DLD1 (cell line): ENCODE data around the gene RNF181.
"Not testable (repeated sequence)": the region's sequence is repeated elsewhere in the genome, so short reads cannot be mapped to it uniquely, and the experiment has no call there.

Experiments used
- in situ Hi-C: cut with HindIII; loops from 2 replicates; pipeline ENCODE4 v1.10.0; 2017; ENCODE audit warnings: low sequenced_read_pairs

The RNF181 gene

DNA sequence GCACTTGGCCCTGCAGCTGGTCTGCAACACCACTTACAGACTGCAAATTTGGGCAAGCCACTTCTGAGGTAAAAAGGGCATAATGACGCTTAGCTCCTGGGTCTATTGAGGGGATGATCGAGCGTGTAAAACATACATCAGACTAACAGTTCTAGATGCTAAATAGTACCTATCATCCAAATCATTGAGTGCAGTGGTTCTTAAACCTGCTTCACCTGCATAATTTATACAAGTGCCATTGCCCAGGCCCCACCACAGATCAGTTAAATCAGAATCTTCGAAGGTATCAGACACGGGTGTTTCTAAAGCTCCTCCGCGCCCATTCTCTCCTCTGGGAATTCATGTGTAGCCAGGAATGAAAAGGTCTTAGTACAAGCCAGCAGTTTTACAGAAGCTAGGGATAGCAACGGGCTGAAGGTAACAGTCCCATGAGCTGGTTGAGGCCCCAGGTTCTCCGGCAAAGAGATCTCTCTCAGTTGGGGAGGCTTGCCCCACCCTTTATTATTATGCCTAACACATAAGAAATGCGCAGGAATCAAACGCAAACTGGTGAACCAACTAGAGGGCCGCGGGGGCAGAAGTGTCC is 737 bp upstream of the RNF181 start:
- in situ Hi-C loops = no loop called here

GRCh38 chr2:85596026-85596333 is 435 bp downstream of the RNF181 start:
- in situ Hi-C loops = no loop called here

- in situ Hi-C loops = no loop called here
Measured at GRCh38 chr2:85596486-85597143, 1.1 kb downstream of the RNF181 start.

DNA sequence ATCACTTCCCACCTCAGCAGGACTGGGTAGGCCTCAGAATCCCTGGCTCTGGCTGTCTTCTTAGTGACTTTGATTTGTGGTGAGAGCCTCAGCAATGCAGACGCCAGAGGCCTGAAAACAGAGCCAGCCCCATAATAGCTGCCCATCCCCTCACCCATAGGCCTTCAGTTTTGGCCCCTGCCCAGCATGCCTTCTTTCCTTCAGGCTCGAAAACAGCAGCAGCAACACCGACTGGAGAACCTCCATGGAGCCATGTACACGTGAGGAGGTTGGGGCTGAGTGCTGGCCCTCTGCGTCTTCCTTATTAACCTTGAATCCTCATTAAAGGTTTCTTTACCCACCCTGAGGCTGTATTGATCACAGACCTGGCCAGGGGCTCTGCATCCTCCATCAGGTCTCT is 1.7 kb downstream of the RNF181 start:
- in situ Hi-C loops = no loop called here

GRCh38 chr2:85598594-85599340 is 3.2 kb downstream of the RNF181 start:
- in situ Hi-C loops = no loop called here

DNA sequence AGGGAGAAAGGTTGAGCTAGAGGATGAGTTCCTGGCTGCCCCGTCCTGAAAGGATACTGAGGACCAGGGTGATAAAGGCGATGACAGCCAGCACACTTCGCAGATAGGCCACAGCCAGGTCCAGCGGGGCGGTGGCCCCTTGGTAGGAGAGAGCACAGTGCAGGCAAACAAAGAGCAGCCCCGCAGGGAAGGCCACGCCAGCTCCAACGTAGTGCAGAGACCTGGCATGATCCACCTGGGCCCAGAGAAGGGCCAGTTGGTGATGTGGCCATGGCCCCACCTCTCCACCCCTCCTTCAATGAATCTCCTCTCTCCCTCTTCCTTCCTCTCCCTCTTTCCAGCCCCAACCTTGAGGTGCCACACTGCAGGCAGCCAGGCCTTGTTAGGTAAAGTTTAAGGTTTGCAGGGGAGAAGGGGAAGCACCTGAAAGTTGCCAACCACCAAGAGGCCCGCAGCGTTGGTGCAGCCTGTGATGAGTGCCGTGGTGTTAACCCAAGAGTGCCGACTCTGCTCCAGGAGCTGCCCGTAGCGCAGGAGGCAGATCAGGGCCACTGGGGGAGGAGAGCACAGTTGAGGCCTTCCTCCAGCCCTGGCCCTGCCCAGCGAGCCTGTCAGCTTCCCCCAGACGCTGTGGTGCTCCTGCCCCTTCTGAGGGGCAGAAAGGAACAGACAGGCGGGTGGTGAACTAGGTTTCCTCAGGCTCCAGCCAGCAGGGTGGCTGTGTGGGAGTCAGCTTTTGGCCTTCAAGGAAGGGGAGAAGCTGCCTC is 4.1 kb downstream of the RNF181 start:
- in situ Hi-C loops = no loop called here

DNA sequence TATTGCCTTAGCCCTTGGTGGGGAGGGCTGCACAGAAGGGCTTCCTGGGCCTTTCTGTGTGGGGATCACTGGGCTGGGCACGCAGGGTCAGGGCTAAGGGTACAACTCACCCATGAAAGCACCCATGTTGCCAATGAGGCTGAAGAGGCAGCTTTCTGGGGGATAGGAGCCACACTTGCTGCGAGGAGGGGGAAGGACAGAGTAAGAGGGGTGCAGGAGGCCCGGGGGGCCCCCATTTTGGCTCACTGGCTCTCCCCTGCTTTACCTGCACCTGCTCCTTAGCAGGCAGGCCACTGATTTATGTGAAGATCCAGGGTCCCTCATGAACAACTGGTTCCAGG is 4.7 kb downstream of the RNF181 start:
- in situ Hi-C loops = no loop called here

DNA sequence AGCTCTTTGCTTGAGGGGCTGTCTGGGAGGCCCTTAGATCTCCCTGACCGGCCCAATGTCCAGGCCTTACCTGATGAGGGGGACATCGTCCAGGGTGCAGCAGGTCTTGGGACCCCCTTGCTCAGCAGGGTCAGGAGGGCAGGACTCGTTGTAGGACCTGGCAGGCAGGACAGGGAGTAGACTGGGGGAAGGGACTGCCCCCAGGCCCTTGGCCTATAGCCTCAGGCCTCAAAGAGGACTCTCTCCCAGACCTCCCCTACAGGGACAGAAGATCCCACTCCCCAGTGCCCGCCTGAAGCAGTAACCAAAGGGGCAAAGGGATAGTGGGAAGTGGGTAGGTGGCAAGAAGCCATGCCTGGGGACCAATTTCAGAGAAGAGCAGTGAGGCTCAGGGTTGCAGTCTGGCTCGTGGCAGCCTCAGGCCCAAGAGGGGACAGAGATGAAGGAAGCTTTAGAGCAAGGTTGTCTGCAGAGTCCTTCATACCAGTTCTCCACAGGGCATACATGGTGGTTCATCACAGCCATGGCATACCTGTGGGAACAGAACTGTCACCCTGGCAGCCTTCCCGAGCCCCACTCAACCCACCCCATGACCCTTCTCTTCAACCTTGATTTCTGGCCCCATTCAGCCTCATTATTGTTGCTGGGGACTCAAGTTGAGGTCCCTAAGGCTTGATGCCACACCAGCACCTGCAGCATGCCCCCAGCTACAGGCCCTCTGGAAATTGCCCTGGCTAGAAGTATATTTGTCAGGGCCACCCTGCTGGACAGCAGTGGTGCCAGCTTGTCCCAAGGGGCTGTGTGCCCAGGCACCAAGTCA is 5.6 kb downstream of the RNF181 start:
- in situ Hi-C loops = no loop called here

- in situ Hi-C loops = no loop called here
Measured at GRCh38 chr2:85601771-85602475, 6.4 kb downstream of the RNF181 start.

DNA sequence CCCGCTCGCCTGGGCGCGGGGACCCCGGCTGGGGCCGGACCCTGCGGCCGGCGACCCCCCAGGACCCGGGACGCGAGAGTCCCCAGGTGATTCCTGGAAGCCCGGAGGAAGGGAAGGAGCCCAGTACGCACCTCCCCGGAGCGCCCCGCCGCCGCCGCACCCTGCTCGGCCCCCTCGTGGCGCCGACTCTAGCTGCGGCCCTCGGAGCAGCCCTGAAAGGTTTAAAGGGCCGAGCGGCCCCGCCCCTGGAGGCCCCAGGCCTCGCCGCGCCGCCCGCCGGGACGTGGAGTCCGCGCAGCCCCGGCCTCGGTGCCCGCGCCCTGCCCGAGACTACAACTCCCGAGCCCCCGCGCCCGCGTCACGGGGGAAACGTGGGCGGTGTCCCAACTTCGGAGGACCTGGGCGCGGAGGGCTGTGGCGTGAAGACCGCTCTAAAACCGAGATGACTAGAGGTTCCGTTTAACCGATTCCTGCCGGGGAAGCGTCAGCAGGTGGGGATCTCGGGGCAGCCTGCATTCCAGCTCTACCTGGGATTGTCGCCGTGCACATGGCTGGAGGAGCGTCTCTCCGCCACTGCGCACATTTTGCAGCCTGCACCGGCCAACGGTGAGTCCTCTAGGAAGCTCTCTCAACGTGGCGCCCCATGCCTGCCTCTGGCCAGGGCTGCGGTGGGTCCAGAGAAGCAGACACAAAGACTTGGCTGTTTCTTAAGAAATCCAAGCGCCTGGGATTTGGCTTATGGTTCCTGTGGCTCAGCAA is 7.1 kb downstream of the RNF181 start, which contains the start of gene TMEM150A:
Gene TMEM150A (minus strand): TSS at position 223 of the 759 bp plus-strand sequence. CDS start 750 bp downstream, outside the sequence.
- in situ Hi-C loops = no loop called here

DNA sequence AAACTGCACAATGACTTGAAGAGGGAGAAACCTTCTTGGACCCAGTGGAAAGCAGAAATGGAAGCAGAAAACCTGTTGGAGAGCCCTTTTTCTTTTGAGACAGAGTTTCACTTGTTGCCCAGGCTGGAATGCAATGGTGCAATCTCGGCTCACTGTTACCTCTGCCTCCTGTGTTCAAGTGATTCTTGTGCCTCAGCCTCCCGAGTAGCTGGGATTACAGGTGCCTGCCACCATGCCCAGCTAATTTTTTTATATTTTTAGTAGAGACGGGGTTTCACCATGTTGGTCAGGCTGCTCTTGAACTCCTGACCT is 8.5 kb downstream of the RNF181 start:
- in situ Hi-C loops = not testable (repeated sequence)

GRCh38 chr2:85604568-85605339 is 9.2 kb downstream of the RNF181 start:
- in situ Hi-C loops = no loop called here

GRCh38 chr2:85605406-85606115 is 10.0 kb downstream of the RNF181 start:
- in situ Hi-C loops = no loop called here

GRCh38 chr2:85606116-85606455 is 10.5 kb downstream of the RNF181 start:
- in situ Hi-C loops = no loop called here

- in situ Hi-C loops = no loop called here
Measured at GRCh38 chr2:85607268-85608215, 12.0 kb downstream of the RNF181 start.

DNA sequence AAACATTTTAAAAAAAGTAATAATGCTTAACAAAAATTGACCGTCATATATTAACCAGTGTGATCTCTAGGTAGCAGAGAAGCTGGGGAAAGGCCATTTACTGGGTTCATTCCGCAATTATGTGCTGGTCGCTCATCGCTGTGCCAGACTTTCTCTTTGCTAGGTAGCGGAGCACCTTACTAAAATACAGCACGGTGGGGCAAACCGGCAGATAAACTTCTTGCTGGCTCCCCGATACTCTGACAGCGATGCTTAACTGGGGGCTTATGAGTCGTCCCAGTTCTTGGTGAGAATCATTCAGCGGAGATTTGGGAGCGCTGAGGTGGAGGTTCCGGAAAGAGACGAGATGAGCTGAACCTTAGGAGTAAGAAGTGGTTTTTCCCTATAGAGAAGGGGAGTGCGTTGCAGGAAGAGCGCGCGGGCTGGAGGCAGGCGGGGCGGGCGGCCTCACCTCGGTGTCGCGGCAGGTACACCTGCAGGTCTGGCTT is 15.7 kb downstream of the RNF181 start:
- in situ Hi-C loops = no loop called here
